GM12875 (cell line): ENCODE results near the gene APBA2.

ENCODE experiments used
- H3K4me3 ChIP-seq: one replicate; pipeline ENCODE4 v1.5.1; 2011; ENCODE audit warnings: low read depth, low read length, control low read depth
- TF ChIP-seq, protein P1 (sequence below): IDR thresholded peaks from 2 replicates; pipeline ENCODE4 v1.5.1; 2011; ENCODE audit warnings: low read depth, mild to moderate bottlenecking, control low read depth, inconsistent platforms, low read length, moderate library complexity, borderline replicate concordance; ENCODE audit not compliant: insufficient read depth

APBA2 gene

DNA sequence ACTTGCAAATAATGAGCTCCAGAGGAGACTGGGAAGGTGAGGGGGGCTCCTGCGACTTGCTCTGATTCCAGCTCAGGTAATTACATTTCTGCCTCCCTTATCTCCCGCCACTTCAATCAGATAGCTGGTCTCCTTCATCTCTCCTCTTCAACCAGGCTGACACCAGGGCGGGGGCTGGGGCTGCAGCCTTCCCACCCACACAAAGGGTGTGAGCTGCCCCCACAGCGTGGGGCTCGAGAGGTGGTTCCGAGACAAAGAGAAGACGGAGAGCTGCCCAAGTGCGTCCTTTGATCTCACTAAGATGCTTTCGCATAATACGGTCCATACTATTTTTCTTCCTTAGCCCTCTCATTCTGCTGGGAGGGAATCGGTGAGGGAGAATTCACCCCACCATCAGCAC is 244.2 kb downstream of the APBA2 start:
- TF ChIP-seq, protein P1, sequence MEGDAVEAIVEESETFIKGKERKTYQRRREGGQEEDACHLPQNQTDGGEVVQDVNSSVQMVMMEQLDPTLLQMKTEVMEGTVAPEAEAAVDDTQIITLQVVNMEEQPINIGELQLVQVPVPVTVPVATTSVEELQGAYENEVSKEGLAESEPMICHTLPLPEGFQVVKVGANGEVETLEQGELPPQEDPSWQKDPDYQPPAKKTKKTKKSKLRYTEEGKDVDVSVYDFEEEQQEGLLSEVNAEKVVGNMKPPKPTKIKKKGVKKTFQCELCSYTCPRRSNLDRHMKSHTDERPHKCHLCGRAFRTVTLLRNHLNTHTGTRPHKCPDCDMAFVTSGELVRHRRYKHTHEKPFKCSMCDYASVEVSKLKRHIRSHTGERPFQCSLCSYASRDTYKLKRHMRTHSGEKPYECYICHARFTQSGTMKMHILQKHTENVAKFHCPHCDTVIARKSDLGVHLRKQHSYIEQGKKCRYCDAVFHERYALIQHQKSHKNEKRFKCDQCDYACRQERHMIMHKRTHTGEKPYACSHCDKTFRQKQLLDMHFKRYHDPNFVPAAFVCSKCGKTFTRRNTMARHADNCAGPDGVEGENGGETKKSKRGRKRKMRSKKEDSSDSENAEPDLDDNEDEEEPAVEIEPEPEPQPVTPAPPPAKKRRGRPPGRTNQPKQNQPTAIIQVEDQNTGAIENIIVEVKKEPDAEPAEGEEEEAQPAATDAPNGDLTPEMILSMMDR, result no peak
- no peak overlapping the region for H3K4me3 ChIP-seq

DNA sequence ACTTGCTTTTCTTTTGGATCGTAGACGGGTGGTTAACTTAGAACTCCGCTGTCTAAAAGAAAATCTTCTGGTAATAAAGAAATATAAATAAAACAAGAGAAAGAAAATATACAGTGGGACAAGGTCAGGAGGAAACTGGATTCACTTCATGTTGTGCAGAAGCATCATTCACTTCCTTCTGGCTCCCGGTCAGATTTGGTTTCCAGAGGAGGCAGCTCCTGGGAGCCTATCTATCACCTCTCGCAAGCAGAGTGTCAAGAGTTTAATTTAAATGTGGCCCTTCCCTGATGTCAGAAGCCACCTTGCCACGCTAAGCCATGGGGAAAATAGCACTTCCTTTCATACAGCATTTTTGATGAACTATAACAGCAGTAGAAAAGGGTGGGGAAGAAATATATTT is 244.7 kb downstream of the APBA2 start:
- TF ChIP-seq, protein P1, result no peak
- H3K4me3 ChIP-seq, result no peak overlapping the region

DNA sequence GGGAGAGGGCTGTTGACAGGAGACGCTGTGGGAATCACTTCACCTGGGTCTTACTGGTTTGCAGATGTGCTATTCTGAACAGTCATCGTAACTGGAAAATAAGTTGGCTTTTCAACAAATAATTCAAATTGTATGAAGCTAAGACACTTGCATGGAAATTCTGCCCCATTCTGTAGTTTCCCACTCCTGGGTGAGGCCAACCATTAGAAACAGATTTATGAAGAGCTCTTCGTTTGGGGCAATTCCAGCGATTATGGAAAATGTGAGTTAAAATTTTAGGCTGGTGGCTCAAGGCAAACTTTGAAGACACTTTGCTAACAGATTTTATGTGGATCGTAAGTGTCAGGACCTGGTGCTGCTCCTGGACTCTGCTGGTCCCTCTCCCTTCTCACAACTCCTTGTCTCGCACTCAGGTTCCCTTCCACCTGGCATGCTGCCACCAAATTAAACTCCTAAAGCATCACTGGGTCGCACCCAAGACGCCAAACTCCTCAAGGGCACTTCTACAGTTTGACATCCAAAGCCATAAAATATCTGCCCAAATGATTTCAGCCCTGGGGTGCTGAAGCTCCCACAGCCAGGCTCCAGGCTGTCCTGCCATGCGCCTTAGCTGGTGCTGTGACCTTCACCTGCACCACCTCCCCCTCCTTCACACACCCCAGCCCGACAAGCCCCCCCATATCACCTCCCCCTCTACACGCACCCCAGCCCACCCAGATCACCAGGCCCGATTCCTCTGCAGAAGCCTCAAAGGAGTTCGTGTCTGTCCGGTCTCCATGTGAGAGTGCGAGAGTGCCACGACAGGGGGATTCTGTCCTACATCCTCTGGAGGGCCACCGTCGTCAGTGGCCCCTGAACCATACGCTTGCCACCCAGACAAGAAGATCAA is 245.4 kb downstream of the APBA2 start:
- no peak overlapping the region for H3K4me3 ChIP-seq
- TF ChIP-seq, protein P1, result no peak

DNA sequence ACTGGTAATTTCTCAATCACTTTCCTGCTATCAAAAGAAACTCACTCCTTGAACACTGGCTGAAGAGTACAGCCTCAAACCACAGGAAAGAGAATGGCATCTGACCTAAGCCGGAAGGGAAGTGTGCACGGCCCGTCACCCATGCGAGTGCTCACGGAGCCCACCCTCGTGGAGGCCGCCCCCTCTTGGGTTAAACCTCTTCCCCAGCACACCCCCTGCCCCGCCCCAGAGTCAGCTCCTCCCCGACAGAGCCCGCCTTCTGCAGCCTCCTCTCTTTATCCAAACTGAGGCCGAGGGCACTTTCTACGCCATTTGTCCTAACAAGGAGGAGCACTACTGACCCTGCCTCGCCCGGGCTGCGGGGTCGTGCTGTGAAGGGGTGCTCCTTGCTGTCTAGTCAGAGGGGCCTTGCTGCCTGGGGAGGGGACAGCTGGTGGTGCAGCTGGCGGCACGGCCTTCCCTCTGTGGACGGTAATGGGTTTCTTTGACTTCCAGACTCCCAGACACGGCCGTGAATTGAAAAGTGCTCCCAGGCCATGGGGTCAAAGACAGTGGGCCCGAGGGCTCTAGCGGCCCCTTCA is 246.2 kb downstream of the APBA2 start:
- H3K4me3 ChIP-seq, result no peak overlapping the region
- TF ChIP-seq, protein P1, result no peak

DNA sequence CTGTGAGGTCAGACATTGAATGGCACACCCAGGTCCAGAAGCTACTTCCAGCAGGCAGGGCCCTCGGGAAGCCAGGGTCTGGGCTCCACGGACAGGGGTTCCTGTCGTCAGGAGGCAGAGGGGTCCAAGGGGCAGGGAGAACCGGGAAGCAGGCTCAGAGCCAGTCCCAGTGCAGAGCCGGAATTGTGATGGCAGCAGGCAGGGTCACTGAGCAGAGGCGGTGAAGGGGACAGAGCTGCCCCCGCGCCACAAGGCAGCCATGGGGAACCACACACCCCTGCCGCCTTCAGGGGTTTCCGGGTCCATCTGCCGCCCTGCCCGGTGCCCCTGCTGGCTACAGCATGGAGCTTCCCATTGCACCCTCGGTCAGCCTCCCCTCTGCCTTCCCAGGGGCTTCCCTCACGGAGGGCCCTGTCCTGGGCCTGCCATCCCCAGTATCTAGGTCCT is 247.0 kb downstream of the APBA2 start:
- TF ChIP-seq, protein P1, result no peak

DNA sequence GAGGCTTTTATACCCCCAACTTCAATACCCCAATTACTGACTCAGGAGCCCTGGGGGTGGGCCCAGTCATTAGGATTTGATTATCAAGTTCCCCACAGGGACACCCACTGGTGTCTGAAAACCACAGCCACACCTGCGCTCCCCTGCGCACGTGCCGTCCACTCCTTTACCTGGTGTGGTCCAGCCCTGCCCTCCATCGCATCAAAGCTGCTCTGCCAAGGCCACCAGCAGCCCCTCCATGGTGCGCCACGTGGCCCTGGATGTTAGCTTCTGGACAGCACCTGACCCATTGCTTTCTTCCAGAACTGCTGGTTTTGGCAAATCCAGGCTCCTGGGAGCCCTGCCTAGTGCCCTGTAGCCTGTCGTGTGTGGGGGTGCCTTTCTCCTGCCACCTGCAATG is 247.5 kb downstream of the APBA2 start:
- TF ChIP-seq, protein P1, result no peak

More for the DNA sequence above, 247.0 kb downstream of the APBA2 start:
- no peak overlapping the region for H3K4me3 ChIP-seq

DNA sequence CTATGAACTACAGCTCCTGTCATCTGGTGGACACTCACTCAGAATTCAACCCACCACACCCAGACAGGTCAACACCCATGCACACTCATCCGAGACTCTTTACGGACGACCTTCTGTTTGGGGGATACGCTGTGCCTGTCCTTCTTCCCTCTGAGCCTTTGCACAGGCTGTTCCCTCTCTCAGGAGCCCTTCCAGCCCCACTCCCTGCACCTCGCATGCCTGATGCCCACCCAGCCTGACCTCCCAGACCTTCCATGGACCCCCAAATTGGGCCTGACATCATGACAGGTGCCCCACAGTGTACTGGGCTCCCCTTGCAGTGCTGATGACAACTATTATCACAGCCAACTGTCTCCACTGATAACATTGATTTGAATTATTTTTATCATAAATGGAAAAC is 248.0 kb downstream of the APBA2 start:
- H3K4me3 ChIP-seq, result no peak overlapping the region
- TF ChIP-seq, protein P1, result no peak

More for the DNA sequence above, 247.5 kb downstream of the APBA2 start:
- H3K4me3 ChIP-seq, result no peak overlapping the region
